ENCODE measurements around the gene PARD3B.

The PARD3B gene

GRCh38 chr2:205654878-205655605, 1109.8 kb downstream of the PARD3B start:
- Mint-ChIP-seq H3K27ac (no peak overlapping the region), H3K4me1 (ENCODE audit: low read depth) (no peaks in the 10 kb centered on the region), H3K4me3 (no peak overlapping the region), H3K36me3 (ENCODE audit: low read depth) (no peaks in the 10 kb centered on the region), H3K27me3 (peaks cover 21% of the 10 kb centered on the region), H3K9me3 (no peaks in the 10 kb centered on the region)
- intact Hi-C loops (cut with micrococcal nuclease), result no loop called here

- peaks cover 19% of the 10 kb centered on the region for H3K27me3 Mint-ChIP-seq
- no peaks in the 10 kb centered on the region for H3K36me3 Mint-ChIP-seq (ENCODE audit: low read depth)
- peaks cover 4% of the 10 kb centered on the region for H3K4me1 Mint-ChIP-seq (ENCODE audit: low read depth)
- no peak overlapping the region for H3K27ac Mint-ChIP-seq
- H3K4me3 Mint-ChIP-seq, result no peak overlapping the region
- H3K9me3 Mint-ChIP-seq, result no peaks in the 10 kb centered on the region
- intact Hi-C loops (cut with micrococcal nuclease), result no loop called here
Observed at GRCh38 chr2:205655779-205656456, 1110.6 kb downstream of the PARD3B start.

DNA sequence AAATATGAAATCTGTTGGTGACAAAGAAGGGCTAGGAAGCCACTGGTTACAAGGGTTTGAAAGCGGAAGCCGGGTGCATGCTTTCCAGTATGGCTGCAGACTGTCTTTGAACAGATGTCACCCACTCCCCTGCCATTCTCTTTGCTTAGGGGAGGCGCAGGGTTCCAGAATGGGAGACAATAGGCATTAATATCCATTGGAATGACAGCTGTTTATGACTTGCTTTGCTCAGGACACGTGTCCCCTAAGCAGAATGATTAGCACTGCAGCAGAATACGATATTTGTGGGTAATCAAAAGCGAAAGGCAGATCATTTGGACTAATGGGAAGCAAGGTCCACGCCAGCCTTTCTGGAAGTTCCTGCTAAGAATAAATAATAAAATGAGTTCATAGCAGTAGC, 1111.2 kb downstream of the PARD3B start:
- intact Hi-C loops (cut with micrococcal nuclease), result no loop called here

GRCh38 chr2:205656941-205657340, 1111.7 kb downstream of the PARD3B start:
- Mint-ChIP-seq H3K4me1 (ENCODE audit: low read depth) (peaks cover 6% of the 10 kb centered on the region), H3K27me3 (peaks cover 16% of the 10 kb centered on the region), H3K4me3 (no peak overlapping the region), H3K36me3 (ENCODE audit: low read depth) (no peaks in the 10 kb centered on the region), H3K27ac (no peak overlapping the region), H3K9me3 (no peaks in the 10 kb centered on the region)
- intact Hi-C loops (cut with micrococcal nuclease), result no loop called here

More for the DNA sequence above, 1111.2 kb downstream of the PARD3B start:
- no peaks in the 10 kb centered on the region for H3K36me3 Mint-ChIP-seq (ENCODE audit: low read depth)
- H3K4me3 Mint-ChIP-seq, result no peak overlapping the region
- H3K27ac Mint-ChIP-seq, result no peak overlapping the region
- H3K4me1 Mint-ChIP-seq (ENCODE audit: low read depth), result peaks cover 6% of the 10 kb centered on the region
- H3K9me3 Mint-ChIP-seq, result no peaks in the 10 kb centered on the region
- peaks cover 19% of the 10 kb centered on the region for H3K27me3 Mint-ChIP-seq

DNA sequence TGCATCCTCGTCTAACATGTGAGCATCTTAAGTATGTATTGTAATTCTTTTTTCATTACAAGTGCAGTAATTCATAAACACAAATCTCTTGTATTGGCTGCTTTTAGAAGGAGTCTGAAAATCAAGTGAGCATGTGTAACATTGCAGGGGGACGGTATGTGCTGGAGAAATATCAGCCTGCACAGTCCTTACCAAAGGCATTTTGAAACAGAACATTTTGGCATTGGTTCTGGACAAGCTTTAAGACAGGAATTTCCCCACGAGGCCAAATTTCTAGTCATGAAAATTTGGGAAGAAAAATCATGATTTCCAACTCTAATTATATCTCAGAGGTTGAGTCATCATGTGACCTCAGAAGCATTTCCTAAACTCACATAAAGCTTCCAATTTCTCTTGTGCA, 1112.3 kb downstream of the PARD3B start:
- Mint-ChIP-seq H3K36me3 (ENCODE audit: low read depth) (no peaks in the 10 kb centered on the region), H3K9me3 (no peaks in the 10 kb centered on the region), H3K27ac (no peak overlapping the region), H3K4me1 (ENCODE audit: low read depth) (peaks cover 6% of the 10 kb centered on the region), H3K4me3 (no peak overlapping the region), H3K27me3 (peaks cover 16% of the 10 kb centered on the region)
- intact Hi-C loops (cut with micrococcal nuclease), result no loop called here

DNA sequence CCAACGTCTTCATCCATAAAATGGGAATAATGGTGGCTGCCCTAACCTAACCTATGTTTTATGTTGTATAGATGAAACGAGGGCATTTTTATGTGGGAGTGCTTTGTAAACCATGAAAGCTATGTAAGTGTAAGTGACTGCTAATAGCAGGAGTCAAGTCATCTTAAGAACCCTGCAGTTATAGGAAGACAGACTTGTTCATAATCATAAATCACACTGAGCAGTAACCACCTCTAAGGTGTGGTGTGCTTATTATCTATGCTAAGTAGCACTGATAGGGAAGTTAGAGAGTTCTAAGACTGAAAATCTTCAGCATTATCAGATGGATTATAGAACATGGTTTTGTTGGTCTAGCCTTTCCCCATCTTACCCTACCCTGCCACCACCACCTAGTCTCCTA, 1112.8 kb downstream of the PARD3B start:
- Mint-ChIP-seq H3K36me3 (ENCODE audit: low read depth) (no peaks in the 10 kb centered on the region), H3K4me1 (ENCODE audit: low read depth) (peaks cover 6% of the 10 kb centered on the region), H3K27ac (no peak overlapping the region), H3K27me3 (peaks cover 16% of the 10 kb centered on the region), H3K4me3 (no peak overlapping the region), H3K9me3 (no peaks in the 10 kb centered on the region)
- intact Hi-C loops (cut with micrococcal nuclease), result no loop called here

- intact Hi-C loops (cut with micrococcal nuclease), result no loop called here
- H3K27me3 Mint-ChIP-seq, result peaks cover 19% of the 10 kb centered on the region
- H3K4me3 Mint-ChIP-seq, result no peak overlapping the region
Observed at GRCh38 chr2:205658572-205658971, 1113.3 kb downstream of the PARD3B start.

GRCh38 chr2:205659922-205660321, 1114.6 kb downstream of the PARD3B start:
- Mint-ChIP-seq H3K27ac (no peak overlapping the region), H3K27me3 (peaks cover 19% of the 10 kb centered on the region), H3K36me3 (ENCODE audit: low read depth) (no peaks in the 10 kb centered on the region)

More at GRCh38 chr2:205658572-205658971, 1113.3 kb downstream of the PARD3B start:
- H3K9me3 Mint-ChIP-seq, result no peaks in the 10 kb centered on the region
- no peaks in the 10 kb centered on the region for H3K36me3 Mint-ChIP-seq (ENCODE audit: low read depth)
- H3K4me1 Mint-ChIP-seq (ENCODE audit: low read depth), result peaks cover 6% of the 10 kb centered on the region
- H3K27ac Mint-ChIP-seq, result no peak overlapping the region

DNA sequence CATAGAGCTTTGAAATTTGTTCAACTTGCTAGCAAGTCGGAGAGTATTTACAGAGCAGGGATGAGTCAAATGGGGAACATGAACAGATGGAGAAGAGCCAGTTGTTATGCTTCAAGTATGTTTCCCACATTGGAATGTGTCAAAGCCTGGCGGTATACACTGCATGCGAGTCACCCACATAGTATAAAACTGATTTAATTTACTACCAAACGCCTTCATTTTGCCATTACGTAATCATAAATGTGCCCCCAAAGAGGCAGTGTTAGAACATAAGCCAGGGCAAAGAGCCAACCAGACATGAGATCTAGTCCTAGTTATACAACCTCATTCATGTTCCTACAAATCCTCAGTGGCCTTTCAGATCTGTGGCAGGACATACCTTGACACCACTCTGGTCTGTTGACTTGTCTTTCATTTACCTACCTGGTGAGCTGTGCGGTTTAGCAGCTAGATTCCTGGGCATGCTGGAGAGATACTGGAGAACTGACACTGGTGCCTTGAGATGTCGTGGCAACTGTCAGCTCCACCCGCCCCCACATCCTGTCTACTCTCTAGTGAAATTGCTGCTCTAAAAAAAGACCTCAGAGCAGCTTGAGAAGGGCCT, 1115.3 kb downstream of the PARD3B start:
- Mint-ChIP-seq H3K27ac (no peak overlapping the region), H3K27me3 (peaks cover 18% of the 10 kb centered on the region), H3K36me3 (ENCODE audit: low read depth) (no peaks in the 10 kb centered on the region), H3K4me1 (ENCODE audit: low read depth) (peaks cover 6% of the 10 kb centered on the region), H3K9me3 (no peaks in the 10 kb centered on the region), H3K4me3 (no peak overlapping the region)
- intact Hi-C loops (cut with micrococcal nuclease), result no loop called here

More at GRCh38 chr2:205659922-205660321, 1114.6 kb downstream of the PARD3B start:
- Mint-ChIP-seq H3K4me1 (ENCODE audit: low read depth) (peaks cover 6% of the 10 kb centered on the region), H3K4me3 (no peak overlapping the region), H3K9me3 (no peaks in the 10 kb centered on the region)
- intact Hi-C loops (cut with micrococcal nuclease), result no loop called here

GRCh38 chr2:205661281-205661680, 1116.0 kb downstream of the PARD3B start:
- intact Hi-C loops (cut with micrococcal nuclease), result no loop called here
- Mint-ChIP-seq H3K27ac (no peak overlapping the region), H3K27me3 (peaks cover 16% of the 10 kb centered on the region), H3K36me3 (ENCODE audit: low read depth) (no peaks in the 10 kb centered on the region), H3K9me3 (no peaks in the 10 kb centered on the region), H3K4me3 (no peak overlapping the region), H3K4me1 (ENCODE audit: low read depth) (peaks cover 6% of the 10 kb centered on the region)

GRCh38 chr2:205662206-205662965, 1117.1 kb downstream of the PARD3B start:
- Mint-ChIP-seq H3K36me3 (ENCODE audit: low read depth) (no peaks in the 10 kb centered on the region), H3K27ac (no peak overlapping the region)
- intact Hi-C loops (cut with micrococcal nuclease), result no loop called here

DNA sequence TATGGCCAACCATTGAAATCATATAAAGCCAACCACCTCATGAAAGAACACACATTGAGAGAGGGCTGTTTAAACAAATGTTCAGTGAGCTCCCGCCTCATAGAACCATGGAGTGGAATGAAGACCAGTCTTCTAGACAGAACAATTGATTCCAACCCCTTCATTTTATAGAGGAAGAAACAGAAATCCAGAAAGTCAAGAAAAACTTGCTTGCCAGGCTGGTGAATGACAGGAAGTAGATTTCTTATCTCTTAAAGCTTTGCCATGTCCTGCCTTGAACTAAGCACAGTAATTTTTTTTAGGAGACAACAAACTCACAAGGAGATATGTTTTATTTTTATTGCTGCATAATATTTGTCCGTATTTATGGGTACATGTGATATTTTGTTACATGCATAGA, 1120.5 kb downstream of the PARD3B start:
- peaks cover 9% of the 10 kb centered on the region for H3K27me3 Mint-ChIP-seq

More at GRCh38 chr2:205662206-205662965, 1117.1 kb downstream of the PARD3B start:
- Mint-ChIP-seq H3K27me3 (peaks cover 15% of the 10 kb centered on the region), H3K4me1 (ENCODE audit: low read depth) (peaks cover 6% of the 10 kb centered on the region), H3K4me3 (no peak overlapping the region), H3K9me3 (no peaks in the 10 kb centered on the region)

More for the DNA sequence above, 1120.5 kb downstream of the PARD3B start:
- Mint-ChIP-seq H3K4me3 (no peak overlapping the region), H3K9me3 (no peaks in the 10 kb centered on the region), H3K27ac (no peak overlapping the region), H3K36me3 (ENCODE audit: low read depth) (no peaks in the 10 kb centered on the region), H3K4me1 (ENCODE audit: low read depth) (peaks cover 4% of the 10 kb centered on the region)
- intact Hi-C loops (cut with micrococcal nuclease), result no loop called here
